Kidney (tissue), 14 donors: ENCODE results near the gene MARK2. TPM values are rescaled to one million over a fixed set of nuclear protein-coding genes. Genes with fewer than 3 reads are reported as not detected.

Source experiments
- DNase-seq, 5 donors: peaks; one replicate each; pipeline ENCODE4 v3.0.0-alpha.2; 2013 to 2020
- FAIRE-seq: peaks from 2 replicates; lab custom pipeline; 2012; peaks lifted over from hg19 to GRCh38; lab: Jason Lieb, UNC
- H3K27ac ChIP-seq, 2 donors: one replicate each; pipeline ENCODE4 v1.7.0; 2013; ENCODE audit warnings: low read depth in 2 of 2, low read length in 2 of 2, inconsistent platforms in 1 of 2
- H3K27me3 ChIP-seq: one replicate; pipeline ENCODE4 v1.7.1; 2013; ENCODE audit warnings: low read length, inconsistent platforms; ENCODE audit not compliant: control insufficient read depth, insufficient read depth
- H3K36me3 ChIP-seq, 3 donors: one replicate each; pipeline versions ENCODE4 v1.7.0 to v1.7.1; 2013; ENCODE audit warnings: low read length in 3 of 3, control low read depth in 1 of 3, inconsistent platforms in 1 of 3; ENCODE audit not compliant: insufficient read depth in 3 of 3, control insufficient read depth in 2 of 3
- H3K4me1 ChIP-seq, 3 donors: one replicate each; pipeline versions ENCODE4 v1.7.0 to v1.7.1; 2013; ENCODE audit warnings: low read length in 3 of 3, inconsistent platforms in 1 of 3, low read depth in 1 of 3; ENCODE audit not compliant: control insufficient read depth in 2 of 3, insufficient read depth in 2 of 3
- H3K4me3 ChIP-seq, 3 donors: one replicate each; pipeline versions ENCODE4 v1.7.0 to v1.8.1; 2013; ENCODE audit warnings: low read length in 3 of 3, control low read depth in 1 of 3, inconsistent platforms in 1 of 3
- H3K9ac ChIP-seq, 3 donors: one replicate each; pipeline versions ENCODE4 v1.7.0 to v1.7.1; 2013; ENCODE audit warnings: low read length in 3 of 3, control low read depth in 1 of 3, inconsistent platforms in 1 of 3
- H3K9me3 ChIP-seq, 3 donors: one replicate each; pipeline versions ENCODE4 v1.7.0 to v1.7.1; 2013; ENCODE audit warnings: low read length in 3 of 3, control low read depth in 1 of 3, inconsistent platforms in 1 of 3; ENCODE audit not compliant: control insufficient read depth in 2 of 3, insufficient read depth in 1 of 3
- intact Hi-C: fragments of 100-400 bp; cut with DNase I; formaldehyde crosslinking; loops from one replicate; pipeline ENCODE4 v1.11.1; 2022
- polyA plus RNA-seq: library from polyadenylated mRNA; stranded (reverse); fragments of 350-450 nt; fragmentation: Illumina TruSeq; extraction: RNeasy Lipid Tissue Mini Kit (QIAGEN cat#74804); gene quantifications from one replicate; pipeline ENCODE4 v1.2.3, GENCODE V29; 2014; ENCODE audit warnings: low read depth, low replicate concordance; ENCODE audit not compliant: insufficient read depth
- total RNA-seq: library from RNA; stranded (reverse); fragmentation: NEBNext Ultra II Directional; extraction: Animal tissue kit (Norgen Biotek cat#: 25700); gene quantifications from one replicate; pipeline ENCODE4 v1.2.1, GENCODE V29; 2021
- TF ChIP-seq, protein P1 (sequence below): IDR thresholded peaks from 3 replicates; pipeline ENCODE4 v1.5.1; 2012; ENCODE audit warnings: mild to moderate bottlenecking, moderate library complexity, borderline replicate concordance; ENCODE audit not compliant: insufficient read depth; ENCODE audit errors: extremely low read depth
- donor health status: control.
- donor health status: control.
- donor health status: control.
- donor health status: control.
- donor health status: control.
- donor health status: DM: yes; HTN: yes; CAD: no.
- donor health status: Normal renal cell carcinoma (clear cell type).

MARK2 gene
- total and polyA plus RNA-seq, 2 donors from 2014 or later = 11.7 to 42.6 TPM

GRCh38 chr11:63853476-63853875 is 14.6 kb downstream of the MARK2 start:
- intact Hi-C loops = no loop called here
- FAIRE-seq (no peak), DNase-seq (no peak)
- peaks cover 0 to 3% (median 3%) of the 10 kb centered on the region in 3 donors for H3K4me1 ChIP-seq
- H3K4me3 ChIP-seq = no peak overlapping the region
- H3K36me3 ChIP-seq = no peaks in the 10 kb centered on the region
- no peak overlapping the region for H3K9ac ChIP-seq
- H3K9me3 ChIP-seq = no peaks in the 10 kb centered on the region
- H3K27ac ChIP-seq = no peak overlapping the region
- H3K27me3 ChIP-seq = no peaks in the 10 kb centered on the region
- TF ChIP-seq, protein P1, sequence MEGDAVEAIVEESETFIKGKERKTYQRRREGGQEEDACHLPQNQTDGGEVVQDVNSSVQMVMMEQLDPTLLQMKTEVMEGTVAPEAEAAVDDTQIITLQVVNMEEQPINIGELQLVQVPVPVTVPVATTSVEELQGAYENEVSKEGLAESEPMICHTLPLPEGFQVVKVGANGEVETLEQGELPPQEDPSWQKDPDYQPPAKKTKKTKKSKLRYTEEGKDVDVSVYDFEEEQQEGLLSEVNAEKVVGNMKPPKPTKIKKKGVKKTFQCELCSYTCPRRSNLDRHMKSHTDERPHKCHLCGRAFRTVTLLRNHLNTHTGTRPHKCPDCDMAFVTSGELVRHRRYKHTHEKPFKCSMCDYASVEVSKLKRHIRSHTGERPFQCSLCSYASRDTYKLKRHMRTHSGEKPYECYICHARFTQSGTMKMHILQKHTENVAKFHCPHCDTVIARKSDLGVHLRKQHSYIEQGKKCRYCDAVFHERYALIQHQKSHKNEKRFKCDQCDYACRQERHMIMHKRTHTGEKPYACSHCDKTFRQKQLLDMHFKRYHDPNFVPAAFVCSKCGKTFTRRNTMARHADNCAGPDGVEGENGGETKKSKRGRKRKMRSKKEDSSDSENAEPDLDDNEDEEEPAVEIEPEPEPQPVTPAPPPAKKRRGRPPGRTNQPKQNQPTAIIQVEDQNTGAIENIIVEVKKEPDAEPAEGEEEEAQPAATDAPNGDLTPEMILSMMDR = no peak

GRCh38 chr11:63854696-63855095 is 15.8 kb downstream of the MARK2 start:
- TF ChIP-seq, protein P1 = no peak
- no peak for DNase-seq
- intact Hi-C loops = no loop called here
- Histone ChIP-seq H3K27me3 (no peaks in the 10 kb centered on the region), H3K9me3 (no peaks in the 10 kb centered on the region), H3K9ac (no peak overlapping the region), H3K4me1 (peaks cover 0 to 9% (median 8%) of the 10 kb centered on the region in 3 donors), H3K27ac (no peak overlapping the region), H3K4me3 (no peak overlapping the region), H3K36me3 (no peaks in the 10 kb centered on the region)
- FAIRE-seq = no peak

GRCh38 chr11:63855975-63856374 is 17.1 kb downstream of the MARK2 start:
- TF ChIP-seq, protein P1 = no peak
- Histone ChIP-seq H3K9ac (no peak overlapping the region), H3K4me1 (peaks cover 0 to 9% (median 6%) of the 10 kb centered on the region in 3 donors), H3K27me3 (no peaks in the 10 kb centered on the region), H3K4me3 (no peak overlapping the region), H3K9me3 (no peaks in the 10 kb centered on the region), H3K36me3 (no peaks in the 10 kb centered on the region), H3K27ac (no peak overlapping the region)
- DNase-seq (no peak), FAIRE-seq (no peak)
- intact Hi-C loops = no loop called here
